HepG2 (cell line): ENCODE measurements around the gene TM6SF1. TPM values are rescaled to one million over a fixed set of nuclear protein-coding genes. Genes with fewer than 3 reads are reported as not detected.
A peak's percentile ranks its signal among the peaks of the same experiment; 100 is the strongest.

Experiments
- ERF ChIP-seq: IDR thresholded peaks from 2 replicates; pipeline ENCODE4 v1.6.1; 2018; ENCODE audit warnings: missing biosample characterization, missing genetic modification reagents
- EZH2 ChIP-seq: conservative IDR thresholded peaks from 2 replicates; pipeline ENCODE4 v1.6.1; 2012; ENCODE audit warnings: mild to moderate bottlenecking, low read depth, low read length, moderate library complexity
- FOXK2 ChIP-seq: fragments of 450-650 bp; IDR thresholded peaks from 2 replicates; pipeline ENCODE4 v1.6.1; 2016
- KLF11 ChIP-seq: IDR thresholded peaks from 2 replicates; pipeline ENCODE4 v1.6.1; 2016; ENCODE audit warnings: missing compliant biosample characterization
- MIER2 ChIP-seq: IDR thresholded peaks from 2 replicates; pipeline ENCODE4 v1.6.1; 2016; ENCODE audit warnings: missing biosample characterization, missing genetic modification reagents
- PCBP2 ChIP-seq: fragments of 200-400 bp; formaldehyde crosslinking; optimal IDR thresholded peaks from 2 replicates; pipeline ENCODE3; 2018; ENCODE audit warnings: low read length, low read depth; ENCODE audit not compliant: poor library complexity, severe bottlenecking
- PHB2 ChIP-seq: fragments of 450-650 bp; IDR thresholded peaks from 2 replicates; pipeline ENCODE4 v1.6.1; 2018; ENCODE audit not compliant: partially characterized antibody
- ZNF180 ChIP-seq: sonication (generic); formaldehyde crosslinking; IDR thresholded peaks from 2 replicates; pipeline ENCODE4 v1.4.0; 2020; ENCODE audit warnings: low read depth, missing genetic modification reagents, borderline replicate concordance
- ZNF510 ChIP-seq: sonication (generic); formaldehyde crosslinking; IDR thresholded peaks from 2 replicates; pipeline ENCODE4 v1.4.0; 2020; ENCODE audit warnings: low read depth, mild to moderate bottlenecking, missing genetic modification reagents
- ZNF562 ChIP-seq: sonication (generic); formaldehyde crosslinking; IDR thresholded peaks from 2 replicates; pipeline ENCODE4 v1.8.0; 2022; ENCODE audit warnings: missing genetic modification reagents, borderline replicate concordance
- ZSCAN9 ChIP-seq: IDR thresholded peaks from 2 replicates; pipeline ENCODE4 v1.6.1; 2016; ENCODE audit warnings: borderline replicate concordance
- polyA plus RNA-seq, 8 experiments: library from polyadenylated mRNA; depleted of rRNA in 3 of 8; stranded (reverse) in 7 of 8; unstranded in 1 of 8; fragments of >200 nt; fragmentation: Illumina TruSeq in 4 of 8; extraction: Trizol in 4 of 8; gene quantifications; 2 replicates each; pipeline versions ENCODE4 v1.2.1 to v1.2.3, GENCODE V29; 2011 to 2016; ENCODE audit warnings: low read depth in 4 of 8, missing spikeins in 1 of 8, mixed read lengths in 1 of 8; ENCODE audit not compliant: insufficient read depth in 1 of 8
- total RNA-seq, 5 experiments: library from RNA; depleted of rRNA; stranded (reverse); fragments of >200 nt; fragmentation: Illumina TruSeq; extraction: Trizol; gene quantifications; 2 replicates each; pipeline ENCODE4 v1.2.3, GENCODE V29; 2016; ENCODE audit warnings: low read depth in 1 of 5
- TF ChIP-seq, protein P1 (sequence below): conservative IDR thresholded peaks from 2 replicates; pipeline ENCODE4 v1.6.1; 2018; ENCODE audit warnings: missing genetic modification reagents
- TF ChIP-seq, protein P2 (sequence below), 2 experiments: sonication (generic) in 1 of 2; formaldehyde crosslinking in 1 of 2; IDR thresholded peaks; 2 replicates each; pipeline versions ENCODE4 v1.4.0 to v1.6.1; 2016 to 2020; ENCODE audit warnings: borderline replicate concordance in 1 of 2, low read depth in 1 of 2, mild to moderate bottlenecking in 1 of 2, missing genetic modification reagents in 1 of 2
- TF ChIP-seq, protein P3 (sequence below): sonication (generic); formaldehyde crosslinking; IDR thresholded peaks from 2 replicates; pipeline ENCODE4 v1.4.0; 2020; ENCODE audit warnings: missing genetic modification reagents, borderline replicate concordance
- TF ChIP-seq, protein P4 (sequence below): sonication (generic); formaldehyde crosslinking; IDR thresholded peaks from 2 replicates; pipeline ENCODE4 v1.5.1; 2020; ENCODE audit warnings: mild to moderate bottlenecking, missing genetic modification reagents
- TF ChIP-seq, protein P5 (sequence below): sonication (generic); formaldehyde crosslinking; IDR thresholded peaks from 2 replicates; pipeline ENCODE4 v1.5.1; 2020; ENCODE audit warnings: mild to moderate bottlenecking, moderate library complexity, missing genetic modification reagents

The TM6SF1 gene
- total and polyA plus RNA-seq, 2 of the 13 experiments (the other 11 are each of a cell fraction or from before 2014, with no cell fraction given), result not detected

DNA sequence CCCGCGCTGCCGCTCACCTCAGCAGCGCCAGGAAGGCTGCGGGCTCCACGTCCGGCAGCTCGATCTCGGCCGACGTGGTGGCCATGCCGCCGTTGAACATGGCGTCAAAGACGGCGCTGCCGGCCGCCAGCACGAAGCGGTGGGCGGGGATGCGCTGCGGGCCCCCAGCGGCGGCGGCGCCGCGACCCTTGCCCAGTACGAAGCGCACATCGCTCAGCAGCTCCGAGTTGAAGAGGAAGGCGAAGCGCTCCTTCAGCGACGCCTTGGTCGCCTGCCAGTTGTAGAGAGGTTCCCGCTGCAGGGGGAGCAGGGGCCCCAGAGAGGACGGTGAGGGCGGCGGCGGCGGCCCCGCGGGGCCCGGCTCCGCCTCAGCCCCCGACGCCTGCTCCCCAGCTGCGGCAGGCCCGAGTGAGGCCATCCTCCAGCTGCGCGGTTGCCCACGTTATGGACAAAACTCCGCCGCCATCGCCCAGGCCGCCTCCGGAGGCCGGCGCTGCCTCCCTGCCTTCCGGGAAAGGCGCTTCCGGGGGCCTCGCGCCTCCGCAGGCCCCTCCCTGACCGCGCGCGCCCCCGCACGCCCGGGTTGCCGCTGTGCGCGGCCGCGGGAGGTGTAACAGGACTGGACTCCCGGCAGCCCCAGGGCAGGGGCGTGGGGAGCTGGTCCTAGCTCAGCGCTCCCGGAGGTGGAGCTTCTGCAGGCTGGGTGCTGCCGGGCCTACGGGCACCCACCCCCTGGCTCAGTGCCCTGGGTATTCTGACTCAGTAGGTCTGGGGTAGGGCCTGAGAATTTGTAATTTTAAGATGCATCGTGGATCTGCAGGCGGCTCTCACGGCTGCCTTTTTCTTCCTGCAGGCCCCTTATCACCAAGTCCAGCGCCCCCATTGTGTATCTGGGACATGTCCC is 40.5 kb upstream of the TM6SF1 start, which contains the start of gene BTBD1 (continued):
- TF ChIP-seq, protein P1, sequence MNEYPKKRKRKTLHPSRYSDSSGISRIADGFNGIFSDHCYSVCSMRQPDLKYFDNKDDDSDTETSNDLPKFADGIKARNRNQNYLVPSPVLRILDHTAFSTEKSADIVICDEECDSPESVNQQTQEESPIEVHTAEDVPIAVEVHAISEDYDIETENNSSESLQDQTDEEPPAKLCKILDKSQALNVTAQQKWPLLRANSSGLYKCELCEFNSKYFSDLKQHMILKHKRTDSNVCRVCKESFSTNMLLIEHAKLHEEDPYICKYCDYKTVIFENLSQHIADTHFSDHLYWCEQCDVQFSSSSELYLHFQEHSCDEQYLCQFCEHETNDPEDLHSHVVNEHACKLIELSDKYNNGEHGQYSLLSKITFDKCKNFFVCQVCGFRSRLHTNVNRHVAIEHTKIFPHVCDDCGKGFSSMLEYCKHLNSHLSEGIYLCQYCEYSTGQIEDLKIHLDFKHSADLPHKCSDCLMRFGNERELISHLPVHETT (CRISPR knock-in tag), result no peak; the same call in 1 of the 2 replicates
- TF ChIP-seq KLF11 (no peak), ZSCAN9 (CRISPR knock-in tag) (peak; percentile 14; the same call in 1 of the 2 replicates), ZNF510 (CRISPR knock-in tag) (no peak), PCBP2 (no peak), EZH2 (no peak), ZNF180 (no peak), MIER2 (no peak), ERF (CRISPR knock-in tag) (peak; percentile 88), ZNF562 (no peak), FOXK2 (no peak), PHB2 (no peak)
- TF ChIP-seq, protein P2, sequence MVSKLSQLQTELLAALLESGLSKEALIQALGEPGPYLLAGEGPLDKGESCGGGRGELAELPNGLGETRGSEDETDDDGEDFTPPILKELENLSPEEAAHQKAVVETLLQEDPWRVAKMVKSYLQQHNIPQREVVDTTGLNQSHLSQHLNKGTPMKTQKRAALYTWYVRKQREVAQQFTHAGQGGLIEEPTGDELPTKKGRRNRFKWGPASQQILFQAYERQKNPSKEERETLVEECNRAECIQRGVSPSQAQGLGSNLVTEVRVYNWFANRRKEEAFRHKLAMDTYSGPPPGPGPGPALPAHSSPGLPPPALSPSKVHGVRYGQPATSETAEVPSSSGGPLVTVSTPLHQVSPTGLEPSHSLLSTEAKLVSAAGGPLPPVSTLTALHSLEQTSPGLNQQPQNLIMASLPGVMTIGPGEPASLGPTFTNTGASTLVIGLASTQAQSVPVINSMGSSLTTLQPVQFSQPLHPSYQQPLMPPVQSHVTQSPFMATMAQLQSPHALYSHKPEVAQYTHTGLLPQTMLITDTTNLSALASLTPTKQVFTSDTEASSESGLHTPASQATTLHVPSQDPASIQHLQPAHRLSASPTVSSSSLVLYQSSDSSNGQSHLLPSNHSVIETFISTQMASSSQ (IDR thresholded peaks at IDR 0.05; ENCODE audit: low read depth), result no peak
- TF ChIP-seq, protein P2 (CRISPR knock-in tag; IDR thresholded peaks at IDR 0.05; ENCODE audit: borderline replicate concordance), result peak; percentile 77
- TF ChIP-seq, protein P3, sequence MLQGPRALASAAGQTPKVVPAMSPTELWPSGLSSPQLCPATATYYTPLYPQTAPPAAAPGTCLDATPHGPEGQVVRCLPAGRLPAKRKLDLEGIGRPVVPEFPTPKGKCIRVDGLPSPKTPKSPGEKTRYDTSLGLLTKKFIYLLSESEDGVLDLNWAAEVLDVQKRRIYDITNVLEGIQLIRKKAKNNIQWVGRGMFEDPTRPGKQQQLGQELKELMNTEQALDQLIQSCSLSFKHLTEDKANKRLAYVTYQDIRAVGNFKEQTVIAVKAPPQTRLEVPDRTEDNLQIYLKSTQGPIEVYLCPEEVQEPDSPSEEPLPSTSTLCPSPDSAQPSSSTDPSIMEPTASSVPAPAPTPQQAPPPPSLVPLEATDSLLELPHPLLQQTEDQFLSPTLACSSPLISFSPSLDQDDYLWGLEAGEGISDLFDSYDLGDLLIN, result no peak
- TF ChIP-seq, protein P4, sequence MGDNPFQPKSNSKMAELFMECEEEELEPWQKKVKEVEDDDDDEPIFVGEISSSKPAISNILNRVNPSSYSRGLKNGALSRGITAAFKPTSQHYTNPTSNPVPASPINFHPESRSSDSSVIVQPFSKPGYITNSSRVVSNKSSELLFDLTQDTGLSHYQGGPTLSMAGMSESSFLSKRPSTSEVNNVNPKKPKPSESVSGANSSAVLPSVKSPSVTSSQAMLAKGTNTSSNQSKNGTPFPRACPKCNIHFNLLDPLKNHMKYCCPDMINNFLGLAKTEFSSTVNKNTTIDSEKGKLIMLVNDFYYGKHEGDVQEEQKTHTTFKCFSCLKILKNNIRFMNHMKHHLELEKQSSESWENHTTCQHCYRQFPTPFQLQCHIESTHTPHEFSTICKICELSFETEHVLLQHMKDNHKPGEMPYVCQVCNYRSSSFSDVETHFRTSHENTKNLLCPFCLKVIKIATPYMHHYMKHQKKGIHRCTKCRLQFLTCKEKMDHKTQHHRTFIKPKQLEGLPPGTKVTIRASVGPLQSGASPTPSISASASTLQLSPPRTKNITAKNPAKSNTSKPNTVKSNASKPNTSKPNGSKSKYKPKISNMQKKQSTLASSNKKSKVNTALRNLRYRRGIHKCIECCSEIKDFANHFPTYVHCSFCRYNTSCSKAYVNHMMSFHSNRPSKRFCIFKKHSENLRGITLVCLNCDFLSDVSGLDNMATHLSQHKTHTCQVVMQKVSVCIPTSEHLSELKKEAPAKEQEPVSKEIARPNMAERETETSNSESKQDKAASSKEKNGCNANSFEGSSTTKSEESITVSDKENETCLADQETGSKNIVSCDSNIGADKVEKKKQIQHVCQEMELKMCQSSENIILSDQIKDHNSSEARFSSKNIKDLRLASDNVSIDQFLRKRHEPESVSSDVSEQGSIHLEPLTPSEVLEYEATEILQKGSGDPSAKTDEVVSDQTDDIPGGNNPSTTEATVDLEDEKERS (CRISPR knock-in tag), result no peak
- TF ChIP-seq, protein P5, sequence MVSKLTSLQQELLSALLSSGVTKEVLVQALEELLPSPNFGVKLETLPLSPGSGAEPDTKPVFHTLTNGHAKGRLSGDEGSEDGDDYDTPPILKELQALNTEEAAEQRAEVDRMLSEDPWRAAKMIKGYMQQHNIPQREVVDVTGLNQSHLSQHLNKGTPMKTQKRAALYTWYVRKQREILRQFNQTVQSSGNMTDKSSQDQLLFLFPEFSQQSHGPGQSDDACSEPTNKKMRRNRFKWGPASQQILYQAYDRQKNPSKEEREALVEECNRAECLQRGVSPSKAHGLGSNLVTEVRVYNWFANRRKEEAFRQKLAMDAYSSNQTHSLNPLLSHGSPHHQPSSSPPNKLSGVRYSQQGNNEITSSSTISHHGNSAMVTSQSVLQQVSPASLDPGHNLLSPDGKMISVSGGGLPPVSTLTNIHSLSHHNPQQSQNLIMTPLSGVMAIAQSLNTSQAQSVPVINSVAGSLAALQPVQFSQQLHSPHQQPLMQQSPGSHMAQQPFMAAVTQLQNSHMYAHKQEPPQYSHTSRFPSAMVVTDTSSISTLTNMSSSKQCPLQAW (CRISPR knock-in tag), result no peak
